ENCODE results near the gene PPP6R2.
A peak's percentile ranks its signal among the peaks of the same experiment; 100 is the strongest.

The PPP6R2 gene

DNA sequence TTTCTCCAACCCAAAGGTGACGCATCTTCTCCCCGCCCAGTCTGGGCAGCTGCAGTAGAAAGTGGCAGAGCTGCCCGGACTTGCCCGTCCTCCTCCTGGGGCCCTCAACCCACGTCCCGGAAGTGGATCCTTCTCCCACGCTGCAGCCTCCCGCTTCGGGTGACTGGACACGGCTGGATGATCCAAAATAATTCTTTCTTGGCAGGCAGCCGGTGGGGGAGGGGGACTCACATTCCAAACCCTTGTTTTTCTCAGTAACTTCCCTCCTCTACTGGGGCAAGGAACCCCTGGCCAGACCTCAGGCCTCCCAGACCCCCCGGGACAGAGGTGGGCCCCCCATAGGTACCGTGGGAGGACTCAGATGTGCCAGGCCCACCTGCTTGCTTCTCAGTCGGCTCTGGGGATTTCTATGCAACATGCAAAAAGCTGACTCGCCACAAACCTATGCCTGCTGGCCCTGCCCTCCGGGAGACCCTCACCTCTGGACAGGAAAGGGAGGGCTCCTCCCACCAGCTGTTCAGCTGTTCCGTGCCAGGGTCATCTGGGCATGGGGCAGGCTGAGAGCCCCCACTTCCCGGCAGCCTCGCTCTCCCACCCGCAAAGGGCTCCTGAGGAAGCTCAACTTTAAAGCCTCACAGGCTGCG is 37.1 kb upstream of the PPP6R2 start:
- DNase-seq (ENCODE audit: low read depth), result no peak

DNA sequence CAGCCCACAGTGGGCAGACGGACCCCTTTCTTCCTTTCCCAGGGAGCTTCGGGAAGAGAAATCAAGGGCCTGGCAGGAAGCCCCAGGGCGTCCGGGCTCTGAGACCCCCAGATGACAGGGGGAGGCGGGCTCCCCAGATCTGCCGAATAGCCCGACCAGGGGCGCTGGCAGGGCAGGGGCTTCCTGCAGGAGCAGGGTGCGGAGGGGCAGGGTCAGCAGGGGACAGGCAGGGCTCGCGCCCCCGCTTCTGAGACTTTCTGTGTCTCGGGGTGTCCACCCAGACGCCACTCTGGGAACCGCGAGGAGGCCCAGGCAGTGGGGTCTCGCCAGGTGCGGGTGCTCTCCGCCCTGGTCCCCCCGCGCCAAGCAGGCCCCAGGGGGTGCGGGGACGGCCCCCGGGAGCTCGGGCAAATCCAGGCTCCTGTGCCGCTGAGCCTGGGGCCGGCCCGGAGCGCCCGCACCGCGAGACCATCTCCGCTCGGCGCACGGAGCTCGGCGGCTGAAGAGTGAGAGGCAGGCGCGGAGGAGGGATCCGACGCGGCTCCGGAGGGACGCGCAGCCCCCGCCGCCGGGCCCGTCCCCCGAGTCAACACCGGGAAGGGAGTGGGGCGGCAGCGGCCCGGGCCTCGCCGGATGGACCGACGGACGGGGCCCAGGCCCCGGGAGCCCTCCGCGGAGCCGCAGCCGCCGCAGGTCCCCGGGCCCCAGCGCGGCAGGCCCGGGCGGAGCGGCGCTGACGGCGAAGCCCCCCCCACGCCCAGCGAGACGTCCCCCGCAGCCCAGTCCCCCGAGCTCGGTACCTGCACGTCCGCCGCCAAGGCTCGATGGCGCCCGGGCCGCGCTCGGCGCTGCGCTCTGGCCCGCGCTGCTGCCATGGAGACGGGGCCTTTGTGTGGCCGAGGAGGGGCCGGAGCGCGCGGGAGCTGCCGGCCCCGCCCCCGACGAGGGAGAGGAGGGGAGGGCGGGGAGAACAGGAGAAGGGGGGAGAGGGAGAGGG is 36.1 kb upstream of the PPP6R2 start, which contains the start of gene PLXNB2:
Gene PLXNB2 (minus strand): TSS at position 894 of the 997 bp plus-strand sequence. CDS start 17,062 bp downstream, outside the sequence.
- DNase-seq (ENCODE audit: low read depth), result no peak

DNA sequence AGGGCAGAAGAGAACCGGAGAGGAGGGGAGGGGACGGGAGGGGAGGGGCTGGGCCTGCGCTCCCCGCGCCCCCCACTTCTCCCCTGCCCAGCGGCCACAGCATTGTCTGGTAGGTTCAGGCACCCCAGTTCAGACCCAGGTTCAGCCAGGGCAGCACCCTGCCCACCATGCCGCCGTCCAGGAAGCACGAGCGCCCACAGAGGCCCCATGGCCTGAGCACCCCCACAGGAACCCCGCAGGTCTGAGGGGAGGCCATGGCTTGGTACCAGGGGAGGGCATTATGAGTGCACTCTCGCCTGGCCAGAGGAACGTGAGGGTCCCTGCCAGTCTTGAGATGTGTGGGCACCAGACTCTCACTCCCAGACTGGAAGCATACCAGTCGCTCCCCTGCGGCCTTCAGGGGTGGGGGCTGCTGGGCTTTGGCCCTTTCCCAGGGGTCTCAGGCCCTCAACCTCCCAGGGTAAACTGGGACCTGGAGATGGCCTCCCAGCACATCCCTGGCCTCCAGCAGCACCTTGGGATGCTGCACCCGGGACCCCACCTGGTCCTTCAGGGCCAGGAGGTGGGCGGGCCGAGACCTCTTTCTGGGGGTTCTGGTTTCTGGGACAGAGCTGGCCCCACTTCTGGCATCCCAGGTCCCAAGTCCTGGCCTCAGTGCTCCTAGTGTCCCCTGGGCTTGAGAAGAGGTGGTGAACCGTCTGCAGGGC is 35.1 kb upstream of the PPP6R2 start:
- no peak for DNase-seq (ENCODE audit: low read depth)

DNA sequence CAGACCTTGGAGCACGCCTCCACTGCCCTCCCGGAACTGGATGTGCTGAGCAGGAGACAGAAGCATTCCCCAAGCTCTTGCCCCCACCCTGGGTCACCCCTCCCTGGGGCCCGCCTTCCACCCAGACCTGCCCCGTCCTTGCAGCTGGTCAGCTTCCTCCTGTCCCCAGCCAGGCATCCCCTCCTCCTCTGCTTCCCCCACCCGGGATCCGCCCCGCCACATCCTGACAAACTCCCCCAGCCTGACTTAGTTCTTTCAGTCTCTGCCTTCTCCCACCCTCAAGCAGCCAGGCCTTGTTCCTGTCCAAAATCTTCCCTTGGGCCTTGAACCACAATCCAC is 34.6 kb upstream of the PPP6R2 start:
- DNase-seq (ENCODE audit: low read depth), result no peak

DNA sequence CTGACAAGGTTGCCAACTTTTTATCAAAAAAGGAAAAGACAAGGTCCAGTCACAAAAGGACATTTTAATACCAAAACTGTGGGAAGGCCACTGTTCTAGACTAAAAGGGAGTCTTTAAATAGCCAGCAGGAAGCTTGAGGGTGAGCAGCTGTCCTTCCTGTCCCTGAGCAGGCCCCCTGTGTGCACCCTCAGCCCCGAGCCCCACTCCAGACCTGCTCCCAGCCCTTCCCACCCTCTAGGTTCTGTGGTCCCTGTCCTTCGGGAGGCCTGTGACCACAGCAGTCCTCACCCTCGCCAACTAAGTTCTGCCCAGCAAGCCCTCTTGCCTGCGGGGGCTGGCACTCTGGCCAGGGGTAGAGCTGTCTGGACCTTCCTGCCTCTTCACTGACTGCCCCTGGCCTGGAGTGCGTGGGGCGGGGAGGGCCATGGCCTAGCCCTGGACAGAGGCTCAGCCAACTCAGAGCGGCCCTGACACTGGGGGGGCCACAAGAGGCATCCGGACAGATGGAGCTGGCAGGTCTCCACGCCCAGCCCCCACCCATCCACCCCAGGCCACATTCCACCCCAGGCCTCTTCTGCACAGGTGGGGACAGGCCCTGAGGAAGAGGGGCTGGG is 34.0 kb upstream of the PPP6R2 start:
- no peak for DNase-seq (ENCODE audit: low read depth)

DNA sequence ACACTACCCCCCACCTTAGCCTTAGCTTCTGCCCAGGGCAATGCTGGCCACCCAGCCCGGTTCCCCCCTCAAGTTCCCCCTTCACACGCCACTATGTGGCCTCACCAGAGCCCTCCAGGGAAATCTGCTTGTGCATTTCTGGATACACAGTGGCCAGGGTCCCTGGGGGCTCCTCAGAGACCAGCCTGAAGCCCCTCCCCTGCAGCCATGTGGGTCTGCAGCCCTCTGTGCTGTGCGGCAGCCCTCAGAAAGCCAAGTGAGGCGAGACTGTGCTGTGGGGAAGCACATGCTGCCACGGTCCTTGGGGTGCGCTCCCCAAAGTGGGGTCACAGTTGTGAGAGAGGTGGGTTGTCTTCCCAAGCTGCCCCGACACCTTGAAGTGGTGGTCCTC is 33.5 kb upstream of the PPP6R2 start:
- DNase-seq (ENCODE audit: low read depth), result no peak

DNA sequence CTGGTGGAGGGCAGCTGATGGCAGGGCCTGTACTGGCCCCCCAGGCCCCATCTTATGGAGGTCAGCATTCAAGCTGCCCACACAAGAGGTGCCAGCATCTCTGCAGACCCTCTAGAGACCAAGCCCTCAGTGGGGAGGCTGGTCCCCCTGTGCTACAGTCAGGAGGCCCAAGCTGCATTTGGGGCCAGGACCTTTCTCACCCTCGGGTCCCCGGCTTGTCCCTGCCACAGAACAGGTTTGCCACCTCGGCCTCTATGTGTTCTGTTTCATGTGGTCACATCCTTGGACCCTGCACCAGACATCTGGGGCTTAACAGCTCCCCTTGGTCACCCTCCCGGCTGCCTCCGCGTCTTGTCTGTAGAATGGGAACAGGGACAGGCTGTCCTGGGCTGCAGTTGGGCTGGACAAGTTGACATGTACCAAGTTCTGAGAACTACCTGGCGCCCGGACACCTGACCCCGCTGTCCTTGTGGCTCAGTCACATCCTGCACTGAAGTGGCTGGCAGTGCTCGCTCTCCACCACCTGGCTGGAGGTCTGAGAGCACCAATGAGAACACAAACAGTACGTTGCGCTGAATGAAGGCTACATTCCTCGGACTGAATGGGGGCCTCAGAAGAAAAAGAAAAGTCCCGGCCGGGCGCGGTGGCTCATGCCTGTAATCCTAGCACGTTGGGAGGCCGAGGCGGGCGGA is 33.0 kb upstream of the PPP6R2 start:
- no peak for DNase-seq (ENCODE audit: low read depth)

DNA sequence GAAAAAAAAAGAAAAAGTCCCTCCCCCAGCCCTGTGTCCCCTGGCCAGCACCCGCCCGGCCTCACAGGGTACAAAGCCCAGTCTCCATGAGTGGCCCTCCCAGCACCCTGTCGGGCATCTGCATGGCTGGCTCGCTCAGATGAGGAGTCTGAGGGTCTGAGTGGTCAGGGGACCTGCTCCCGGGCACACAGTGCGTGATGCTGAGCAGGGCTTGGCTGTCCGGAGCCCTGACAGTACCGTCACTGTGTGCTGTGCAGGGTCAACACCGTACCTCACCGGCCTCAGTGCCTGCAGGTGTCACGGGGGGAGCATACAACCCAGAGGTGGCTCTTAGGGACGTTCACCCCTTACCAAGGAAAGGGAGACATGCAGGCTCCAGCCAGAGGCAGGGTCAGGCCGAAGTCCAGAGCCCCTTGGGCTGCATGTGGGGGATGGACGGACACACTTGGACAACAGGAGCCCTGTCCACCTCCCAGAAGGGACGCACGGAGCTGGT is 32.1 kb upstream of the PPP6R2 start:
- no peak for DNase-seq (ENCODE audit: low read depth)

DNA sequence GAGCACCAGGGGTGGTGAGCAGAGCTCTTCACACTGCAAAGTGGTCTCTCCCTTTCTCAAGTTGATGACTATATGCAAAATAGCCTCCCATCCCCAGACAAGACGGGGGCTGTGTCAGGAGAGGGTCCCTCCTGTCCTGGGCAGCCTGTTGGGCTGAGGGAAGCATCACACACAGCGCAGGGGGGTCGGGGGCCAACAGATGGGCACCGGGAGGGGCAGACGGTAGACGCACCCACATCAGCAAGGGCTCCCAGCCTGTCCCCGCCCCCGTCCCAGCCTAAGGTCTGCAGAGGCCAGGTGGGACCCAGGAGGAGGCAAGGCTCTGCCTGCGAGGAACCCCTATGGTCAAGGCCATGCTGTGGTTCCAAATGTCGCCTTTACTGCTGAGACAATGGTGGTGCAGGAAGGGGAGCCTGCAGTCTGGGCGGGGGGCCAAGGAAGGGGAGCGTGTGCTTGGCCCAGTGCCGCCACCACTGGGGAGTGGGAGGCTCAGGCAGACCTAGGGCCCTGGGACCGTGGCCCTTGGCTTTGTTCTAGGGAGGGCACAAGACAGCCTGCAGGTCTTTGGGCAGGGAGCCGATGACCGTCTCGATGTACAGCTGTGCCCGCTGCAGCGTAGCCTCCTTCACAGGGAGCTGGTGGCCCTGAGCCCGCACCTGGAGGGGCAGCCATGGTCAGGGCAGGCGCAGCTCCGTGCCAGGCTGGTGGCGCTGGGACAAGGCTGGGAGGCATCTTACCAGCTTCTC is 31.3 kb upstream of the PPP6R2 start:
- no peak for DNase-seq (ENCODE audit: low read depth)

DNA sequence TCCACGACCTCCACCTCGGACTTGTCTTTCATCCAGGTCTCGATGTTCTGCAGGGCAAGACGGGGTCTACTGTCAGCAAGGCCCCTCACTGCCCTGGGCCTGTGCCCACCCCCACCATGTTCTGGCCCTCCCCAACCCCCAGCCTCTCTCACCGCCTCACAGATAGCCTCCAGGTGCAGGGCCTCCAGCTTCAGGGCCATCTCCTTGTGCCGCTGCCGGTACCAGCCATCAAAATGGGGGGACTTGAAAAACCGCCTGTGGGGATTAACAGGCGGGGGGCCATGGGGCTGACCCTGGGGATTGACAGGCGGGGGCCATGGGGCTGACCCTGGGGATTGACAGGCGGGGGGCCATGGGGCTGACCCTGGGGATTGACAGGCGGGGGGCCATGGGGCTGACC is 30.8 kb upstream of the PPP6R2 start:
- no peak for DNase-seq (ENCODE audit: low read depth)

DNA sequence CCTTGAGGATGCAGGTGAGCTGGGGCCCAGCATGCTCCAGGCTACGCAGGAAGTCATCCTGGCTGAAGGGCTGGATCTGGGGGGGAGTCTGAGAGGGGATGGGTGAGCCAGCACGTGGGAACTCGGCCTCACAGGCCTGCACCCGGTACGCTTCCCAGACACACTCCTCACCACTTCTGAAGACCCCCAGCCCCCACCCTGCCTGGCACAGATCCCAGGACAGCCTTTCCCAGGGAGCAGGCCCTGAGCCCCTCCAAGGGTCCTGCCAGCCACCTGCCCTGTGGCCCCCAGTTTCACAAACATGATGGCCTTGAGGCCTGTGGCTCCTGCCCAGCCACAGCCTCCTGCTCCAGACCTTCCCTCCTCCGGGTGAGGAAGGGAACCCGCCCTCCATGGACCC is 30.1 kb upstream of the PPP6R2 start:
- DNase-seq (ENCODE audit: low read depth), result no peak

DNA sequence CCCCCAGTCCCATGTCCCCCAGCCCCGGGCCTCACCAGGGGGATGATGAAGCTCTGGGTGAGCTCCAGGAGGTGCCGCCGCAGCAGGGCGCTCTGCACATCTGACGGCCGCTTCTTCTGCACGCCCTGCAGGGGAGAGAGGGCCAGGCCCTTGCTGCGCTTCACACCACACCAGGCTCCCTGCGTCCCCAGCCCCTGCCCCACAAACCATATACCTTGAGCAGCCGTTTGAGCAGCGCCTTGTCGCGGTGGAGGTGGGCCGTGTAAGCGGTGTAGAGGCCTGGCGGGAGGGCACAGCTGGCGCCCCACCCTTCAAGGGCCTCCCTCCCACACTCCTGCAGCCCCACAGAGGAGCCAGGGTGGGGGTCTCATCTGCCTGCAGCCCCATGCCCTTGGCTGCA is 29.5 kb upstream of the PPP6R2 start:
- no peak for DNase-seq (ENCODE audit: low read depth)

DNA sequence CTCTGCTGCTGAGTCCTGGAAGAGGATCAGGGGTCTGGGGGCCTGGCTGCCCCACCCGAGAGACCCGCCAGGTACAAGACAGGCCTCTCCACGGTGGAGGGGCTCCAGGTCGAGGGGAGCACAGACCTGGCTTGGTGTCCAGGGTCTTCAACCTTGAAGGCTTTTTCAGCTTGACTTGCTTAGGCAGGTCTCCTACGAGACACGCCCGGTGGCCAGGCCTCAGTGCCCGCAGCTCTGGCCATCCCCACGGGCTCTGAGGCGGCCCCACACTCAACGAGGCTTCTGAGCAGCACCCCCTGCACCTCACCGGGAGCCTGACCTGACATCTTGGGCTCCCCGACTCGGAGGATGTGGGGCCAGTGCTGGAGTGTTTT is 29.1 kb upstream of the PPP6R2 start:
- no peak for DNase-seq (ENCODE audit: low read depth)

DNA sequence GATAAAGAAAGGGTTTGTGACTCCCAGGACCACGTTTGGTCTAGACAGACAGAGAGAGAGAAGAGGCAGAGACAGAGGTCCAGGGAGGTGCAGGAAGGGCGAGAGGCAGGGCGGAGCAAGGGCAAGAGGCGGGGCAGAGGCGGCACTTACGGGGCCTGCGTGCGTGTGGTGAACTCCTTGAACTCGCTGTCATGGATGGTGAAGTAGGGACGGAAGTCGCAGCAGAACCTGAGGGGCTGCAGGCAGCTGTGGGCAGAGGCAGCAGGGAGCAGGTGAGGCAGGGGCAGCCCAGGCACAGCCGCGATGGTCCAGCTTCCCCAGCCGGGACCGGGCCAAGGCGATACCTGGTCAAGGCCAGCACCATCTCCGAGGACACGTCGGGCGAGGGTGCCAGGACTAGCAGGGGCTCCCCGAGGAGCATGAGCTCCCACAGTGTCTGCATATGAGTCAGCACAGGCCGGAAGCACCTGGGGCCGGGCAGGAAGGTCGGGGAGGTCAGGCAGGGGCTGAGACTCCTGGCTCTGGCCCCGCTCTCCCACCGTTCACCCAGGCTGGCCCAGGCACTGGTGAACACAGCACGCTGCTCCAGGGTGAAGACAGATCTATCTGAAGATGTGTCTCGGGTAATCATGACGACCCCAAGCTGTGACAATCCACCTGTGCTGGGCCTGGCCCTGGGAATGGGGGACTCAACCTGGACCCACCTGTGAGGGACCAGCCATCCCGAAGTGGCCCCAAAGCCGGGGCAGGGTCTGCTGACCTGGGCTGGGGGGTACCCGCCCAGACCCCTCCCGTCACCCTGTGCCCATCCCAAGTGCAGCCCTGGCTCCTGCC is 28.5 kb upstream of the PPP6R2 start:
- DNase-seq (ENCODE audit: low read depth), result peak; percentile 21

DNA sequence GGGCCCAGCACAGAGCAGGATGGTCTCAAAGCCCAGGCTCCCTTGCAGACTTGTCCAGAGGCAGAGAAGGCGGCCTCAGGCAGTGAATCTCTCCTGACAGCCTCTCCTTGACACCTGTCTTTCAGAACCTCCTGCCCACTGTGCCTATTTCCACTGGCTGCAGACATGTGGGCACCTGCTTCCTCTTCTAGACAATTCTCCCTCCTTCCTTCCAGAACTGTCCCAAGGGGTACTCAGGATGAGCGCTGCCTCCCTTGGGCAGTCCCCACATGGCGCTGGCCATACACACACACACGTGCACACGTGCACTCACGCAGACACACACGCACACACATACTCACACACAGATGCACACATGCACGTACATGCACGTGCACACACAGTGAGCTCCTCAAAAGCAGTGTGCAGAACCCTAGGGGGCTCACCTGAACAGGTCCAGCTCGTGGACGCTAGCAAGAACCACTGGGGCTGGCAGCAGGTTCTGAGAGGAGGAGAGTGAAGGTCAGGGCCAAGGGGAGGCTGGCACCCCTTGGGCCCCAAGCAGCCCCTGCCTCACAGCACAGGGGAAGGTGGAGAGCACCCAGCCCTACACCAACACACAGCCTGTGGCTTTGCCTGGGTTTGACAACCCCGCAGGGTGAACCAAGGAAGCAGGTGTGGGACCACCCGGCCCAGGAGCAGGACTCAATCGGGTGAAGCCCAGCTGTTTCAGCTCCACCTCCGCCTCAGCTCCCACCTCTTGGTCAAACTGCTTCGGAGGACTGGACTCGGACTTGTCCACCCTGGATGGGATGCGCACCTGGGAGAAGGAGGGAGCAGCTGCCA is 27.6 kb upstream of the PPP6R2 start:
- DNase-seq (ENCODE audit: low read depth), result no peak

DNA sequence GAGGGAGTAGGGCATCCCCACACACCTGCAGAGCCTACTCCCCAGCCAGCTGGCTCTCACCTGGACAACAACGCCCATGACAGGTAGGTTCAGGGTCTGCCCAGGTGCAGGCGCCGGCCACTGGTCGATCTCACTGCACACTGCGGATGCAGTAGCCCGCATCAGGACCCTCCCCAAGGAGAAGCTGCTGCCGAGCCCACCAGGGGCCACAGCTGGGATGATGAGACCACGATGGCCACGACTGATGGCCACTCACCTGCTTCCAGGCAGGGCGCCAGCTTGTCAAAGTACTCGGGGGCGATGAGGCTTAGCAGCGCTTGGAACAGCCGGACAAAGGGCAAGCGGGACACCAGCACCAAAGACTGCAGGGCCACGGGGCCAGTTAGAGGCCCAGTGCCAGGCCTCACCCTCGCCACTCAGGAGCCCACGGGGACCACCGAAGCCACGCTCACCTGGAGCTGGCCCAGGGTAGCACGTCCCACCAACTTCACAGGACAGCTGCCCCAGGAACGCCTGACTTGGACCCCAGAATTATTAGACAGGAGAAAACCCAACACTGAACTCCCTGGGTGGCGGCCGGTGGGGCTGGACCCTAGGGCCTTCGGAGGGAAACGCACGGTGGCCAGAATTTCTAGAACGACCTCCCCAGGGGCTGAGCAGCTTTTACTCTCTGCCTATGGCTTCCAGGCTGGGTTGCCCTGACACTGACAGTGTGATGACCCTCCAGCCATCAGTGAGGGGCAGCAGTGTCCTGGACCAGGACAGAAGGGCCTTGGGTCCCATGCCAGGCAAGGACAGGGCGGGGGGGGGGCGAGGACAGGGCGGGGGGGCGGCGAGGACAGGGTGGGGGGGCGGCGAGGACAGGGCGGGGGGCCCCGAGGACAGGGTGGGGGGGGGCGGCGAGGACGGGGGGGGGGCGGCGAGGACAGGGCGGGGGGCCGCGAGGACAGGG is 26.7 kb upstream of the PPP6R2 start:
- no peak for DNase-seq (ENCODE audit: low read depth)

DNA sequence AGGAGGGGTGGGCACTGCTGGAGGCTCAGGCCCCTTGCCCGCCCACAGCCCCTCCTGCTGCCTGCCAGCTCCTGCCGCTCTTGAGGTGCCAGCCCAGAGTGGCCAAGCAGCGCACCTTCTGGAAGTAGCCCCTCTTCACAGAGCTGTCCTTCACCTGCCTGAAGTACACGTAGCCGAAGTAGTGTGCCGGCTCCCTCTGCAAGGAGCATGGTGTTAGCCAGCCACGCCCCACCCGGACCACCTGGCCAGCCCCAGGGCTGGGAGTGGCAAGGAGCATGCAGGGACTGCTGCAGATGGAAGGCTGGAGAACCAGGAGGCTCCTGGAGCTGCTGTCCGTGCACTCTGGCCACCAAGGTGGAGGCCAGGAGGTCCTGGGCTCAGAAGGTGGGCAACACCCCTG is 25.9 kb upstream of the PPP6R2 start:
- no peak for DNase-seq (ENCODE audit: low read depth)

DNA sequence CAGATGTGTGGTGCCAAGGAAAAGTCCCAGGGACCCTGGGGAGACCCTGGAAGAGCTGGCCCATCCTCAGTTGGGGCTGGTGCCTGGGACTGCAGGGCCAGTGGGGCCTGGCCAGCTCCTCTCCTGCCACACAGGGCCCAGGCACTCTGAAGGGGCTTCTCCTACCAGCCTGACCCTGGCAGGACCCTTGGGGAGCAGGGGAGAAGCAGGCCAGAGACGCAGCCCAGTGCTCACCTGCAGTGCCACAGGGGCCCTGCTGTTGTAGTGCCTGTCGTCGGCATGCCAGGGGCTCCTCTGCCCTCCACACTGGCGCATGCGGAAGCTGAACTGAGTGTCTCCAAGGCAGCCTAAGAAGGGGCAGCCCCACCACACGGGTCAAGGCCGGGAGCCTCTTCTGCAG is 25.5 kb upstream of the PPP6R2 start:
- no peak for DNase-seq (ENCODE audit: low read depth)

All from T follicular helper cell (primary cell).